ENCODE results near the gene FAM50B. TPM values are rescaled to one million over a fixed set of nuclear protein-coding genes. Genes with fewer than 3 reads are reported as not detected.
A peak's percentile ranks its signal among the peaks of the same experiment; 100 is the strongest.

Gene FAM50B
- total and polyA plus RNA-seq, 4 donors, result 8.8 to 12.3 (median 11.1) TPM

GRCh38 chr6:3806169-3806922 is 42.8 kb upstream of the FAM50B start:
- no peak overlapping the region for H3K4me3 ChIP-seq (ENCODE audit: low read depth in 1 of 3, low read length in 3 of 3)
- TF ChIP-seq FOXA1 (IDR thresholded peaks at IDR 0.05) (no peak), RXRA (IDR thresholded peaks at IDR 0.05) (peak in 1 of 2 donors; percentile 30), SP1 (IDR thresholded peaks at IDR 0.05) (peak; percentile 54), HNF4G (IDR thresholded peaks at IDR 0.05) (no peak), CTCF (IDR thresholded peaks at IDR 0.05; ENCODE audit: low read depth, low read length, missing input control) (no peak), FOXA2 (IDR thresholded peaks at IDR 0.05) (no peak), HNF4A (conservative IDR thresholded peaks at IDR 0.05) (peak; percentile 62 to 74), REST (IDR thresholded peaks at IDR 0.05) (no peak), GABPA (IDR thresholded peaks at IDR 0.05 in 1 of 2, conservative IDR thresholded peaks at IDR 0.05 in 1 of 2) (no peak), YY1 (IDR thresholded peaks at IDR 0.05) (no peak), ATF3 (IDR thresholded peaks at IDR 0.05) (no peak)
- no peaks in the 10 kb centered on the region for H3K36me3 ChIP-seq (ENCODE audit: control insufficient read depth in 4 of 4, insufficient read depth in 3 of 4, low read depth in 1 of 4, low read length in 3 of 4)
- H3K27ac ChIP-seq (ENCODE audit: low read depth in 1 of 2, low read length in 2 of 2), result no peak overlapping the region
- H3K9me3 ChIP-seq (ENCODE audit: control insufficient read depth in 4 of 4, low read length in 3 of 4), result no peaks in the 10 kb centered on the region
- no peak for DNase-seq (ENCODE audit: low spot score)
- H3K4me1 ChIP-seq (ENCODE audit: control insufficient read depth in 4 of 4, insufficient read depth in 4 of 4, low read length in 3 of 4), result peaks cover 0 to 5% (median 3%) of the 10 kb centered on the region in 4 donors
- H3K9ac ChIP-seq (ENCODE audit: low read depth in 1 of 2, low read length in 2 of 2), result no peak overlapping the region
- H3K27me3 ChIP-seq (ENCODE audit: control insufficient read depth in 4 of 4, insufficient read depth in 4 of 4, low read length in 3 of 4), result no peaks in the 10 kb centered on the region
- 63% methylated on average over 15 of the region's 15 CpGs for WGBS

- Histone ChIP-seq H3K9ac (ENCODE audit: low read depth in 1 of 2, low read length in 2 of 2) (no peak overlapping the region), H3K9me3 (ENCODE audit: control insufficient read depth in 4 of 4, low read length in 3 of 4) (no peaks in the 10 kb centered on the region), H3K27ac (ENCODE audit: low read depth in 1 of 2, low read length in 2 of 2) (no peak overlapping the region), H3K4me1 (ENCODE audit: control insufficient read depth in 4 of 4, insufficient read depth in 4 of 4, low read length in 3 of 4) (peaks cover 0 to 5% (median 3%) of the 10 kb centered on the region in 4 donors), H3K27me3 (ENCODE audit: control insufficient read depth in 4 of 4, insufficient read depth in 4 of 4, low read length in 3 of 4) (no peaks in the 10 kb centered on the region), H3K4me3 (ENCODE audit: low read depth in 1 of 3, low read length in 3 of 3) (no peak overlapping the region), H3K36me3 (ENCODE audit: control insufficient read depth in 4 of 4, insufficient read depth in 3 of 4, low read depth in 1 of 4, low read length in 3 of 4) (no peaks in the 10 kb centered on the region)
- 95% methylated on average over 3 of the region's 3 CpGs for WGBS
- TF ChIP-seq FOXA2 (IDR thresholded peaks at IDR 0.05), result no peak
- TF ChIP-seq NR2F2 (IDR thresholded peaks at IDR 0.05), result no peak
- no peak for TF ChIP-seq RXRA (IDR thresholded peaks at IDR 0.05)
- no peak for TF ChIP-seq SP1 (IDR thresholded peaks at IDR 0.05)
- TF ChIP-seq EGR1 (IDR thresholded peaks at IDR 0.05; ENCODE audit: low read depth in 2 of 2), result no peak
- no peak for TF ChIP-seq HNF4A (conservative IDR thresholded peaks at IDR 0.05)
- TF ChIP-seq HNF4G (IDR thresholded peaks at IDR 0.05), result no peak
- TF ChIP-seq TAF1 (conservative IDR thresholded peaks at IDR 0.05), result no peak
- no peak for TF ChIP-seq REST (IDR thresholded peaks at IDR 0.05)
- TF ChIP-seq RAD21 (IDR thresholded peaks at IDR 0.05), result no peak
- TF ChIP-seq ATF3 (IDR thresholded peaks at IDR 0.05), result no peak
- TF ChIP-seq GABPA (IDR thresholded peaks at IDR 0.05 in 1 of 2, conservative IDR thresholded peaks at IDR 0.05 in 1 of 2), result no peak
- no peak for TF ChIP-seq MAX (IDR thresholded peaks at IDR 0.05)
- no peak for TF ChIP-seq FOXA1 (IDR thresholded peaks at IDR 0.05)
- TF ChIP-seq JUND (IDR thresholded peaks at IDR 0.05), result no peak
- no peak for DNase-seq (ENCODE audit: low spot score)
Measured at GRCh38 chr6:3808199-3808598, 41.0 kb upstream of the FAM50B start.
